Left forelimb (tissue), 1 donor: ENCODE results near the gene SRCIN1.

Experiments
- DNase-seq: peaks from one replicate; pipeline ENCODE4 v3.0.0-alpha.2; 2018; ENCODE audit warnings: low spot score

SRCIN1 gene

GRCh38 chr17:38598536-38598935 lies 7.2 kb downstream of the SRCIN1 start:
- DNase-seq = no peak

- DNase-seq = no peak
These were observed 8.4 kb downstream of the SRCIN1 start for GRCh38 chr17:38597375-38597774.

- DNase-seq = no peak
These were observed 9.1 kb downstream of the SRCIN1 start for GRCh38 chr17:38596651-38597050.

- DNase-seq = no peak
These were observed 9.9 kb downstream of the SRCIN1 start for GRCh38 chr17:38595892-38596291.

GRCh38 chr17:38594152-38594551 lies 11.6 kb downstream of the SRCIN1 start:
- no peak for DNase-seq

GRCh38 chr17:38592487-38592886 lies 13.3 kb downstream of the SRCIN1 start:
- DNase-seq = no peak

- DNase-seq = no peak
These were observed 14.0 kb downstream of the SRCIN1 start for GRCh38 chr17:38591759-38592241.

GRCh38 chr17:38590988-38591758 lies 14.6 kb downstream of the SRCIN1 start:
- no peak for DNase-seq

- no peak for DNase-seq
These were observed 16.2 kb downstream of the SRCIN1 start for GRCh38 chr17:38589462-38590114.

- no peak for DNase-seq
These were observed 17.0 kb downstream of the SRCIN1 start for GRCh38 chr17:38588788-38589174.

- no peak for DNase-seq
These were observed 17.6 kb downstream of the SRCIN1 start for GRCh38 chr17:38587947-38588787.

- DNase-seq = no peak
These were observed 18.5 kb downstream of the SRCIN1 start for GRCh38 chr17:38587203-38587602.

GRCh38 chr17:38586788-38587187 lies 19.0 kb downstream of the SRCIN1 start:
- DNase-seq = no peak

- no peak for DNase-seq
These were observed 19.7 kb downstream of the SRCIN1 start for GRCh38 chr17:38585918-38586529.

GRCh38 chr17:38585056-38585917 lies 20.5 kb downstream of the SRCIN1 start:
- DNase-seq = no peak

GRCh38 chr17:38584350-38584925 lies 21.3 kb downstream of the SRCIN1 start:
- no peak for DNase-seq

GRCh38 chr17:38583828-38584349 lies 21.9 kb downstream of the SRCIN1 start:
- DNase-seq = no peak

GRCh38 chr17:38583176-38583575 lies 22.6 kb downstream of the SRCIN1 start:
- no peak for DNase-seq

- DNase-seq = no peak
These were observed 23.7 kb downstream of the SRCIN1 start for GRCh38 chr17:38582069-38582468.

- no peak for DNase-seq
These were observed 25.8 kb downstream of the SRCIN1 start for GRCh38 chr17:38579934-38580333.

GRCh38 chr17:38579083-38579480 lies 26.7 kb downstream of the SRCIN1 start:
- DNase-seq = no peak
